Dendritic cell treated with granulocyte-macrophage colony-stimulating factor and Interleukin-4, amounts not matched to agents 40 ng/mL and 50 ng/mL, for 4 days (primary cell): Measurements from ENCODE around the gene PAK1IP1.
A peak's percentile ranks its signal among the peaks of the same experiment; 100 is the strongest.
"Not testable (repeated sequence)": the region's sequence is repeated elsewhere in the genome, so short reads cannot be mapped to it uniquely, and the experiment has no call there.

Experiments used
- H3K27ac Mint-ChIP-seq: one replicate; pipeline ENCODE4 v1.8.0; 2022; ENCODE audit warnings: mild to moderate bottlenecking, mixed read lengths
- H3K27me3 Mint-ChIP-seq: one replicate; pipeline ENCODE4 v1.8.0; 2022; ENCODE audit warnings: mild to moderate bottlenecking, mixed read lengths
- H3K36me3 Mint-ChIP-seq: one replicate; pipeline ENCODE4 v1.8.0; 2022; ENCODE audit warnings: low read depth, mixed read lengths
- H3K4me1 Mint-ChIP-seq: one replicate; pipeline ENCODE4 v1.8.0; 2022; ENCODE audit warnings: low read depth, mixed read lengths
- H3K4me3 Mint-ChIP-seq: one replicate; pipeline ENCODE4 v1.8.0; 2022; ENCODE audit warnings: mild to moderate bottlenecking, moderate library complexity, mixed read lengths
- H3K9me3 Mint-ChIP-seq: one replicate; pipeline ENCODE4 v1.8.0; 2022; ENCODE audit warnings: mixed read lengths
- intact Hi-C: fragments of 100-400 bp; cut with micrococcal nuclease; formaldehyde crosslinking; loops from one replicate; pipeline ENCODE4 v1.15.0; 2022

PAK1IP1 gene, protein sequence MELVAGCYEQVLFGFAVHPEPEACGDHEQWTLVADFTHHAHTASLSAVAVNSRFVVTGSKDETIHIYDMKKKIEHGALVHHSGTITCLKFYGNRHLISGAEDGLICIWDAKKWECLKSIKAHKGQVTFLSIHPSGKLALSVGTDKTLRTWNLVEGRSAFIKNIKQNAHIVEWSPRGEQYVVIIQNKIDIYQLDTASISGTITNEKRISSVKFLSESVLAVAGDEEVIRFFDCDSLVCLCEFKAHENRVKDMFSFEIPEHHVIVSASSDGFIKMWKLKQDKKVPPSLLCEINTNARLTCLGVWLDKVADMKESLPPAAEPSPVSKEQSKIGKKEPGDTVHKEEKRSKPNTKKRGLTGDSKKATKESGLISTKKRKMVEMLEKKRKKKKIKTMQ

DNA sequence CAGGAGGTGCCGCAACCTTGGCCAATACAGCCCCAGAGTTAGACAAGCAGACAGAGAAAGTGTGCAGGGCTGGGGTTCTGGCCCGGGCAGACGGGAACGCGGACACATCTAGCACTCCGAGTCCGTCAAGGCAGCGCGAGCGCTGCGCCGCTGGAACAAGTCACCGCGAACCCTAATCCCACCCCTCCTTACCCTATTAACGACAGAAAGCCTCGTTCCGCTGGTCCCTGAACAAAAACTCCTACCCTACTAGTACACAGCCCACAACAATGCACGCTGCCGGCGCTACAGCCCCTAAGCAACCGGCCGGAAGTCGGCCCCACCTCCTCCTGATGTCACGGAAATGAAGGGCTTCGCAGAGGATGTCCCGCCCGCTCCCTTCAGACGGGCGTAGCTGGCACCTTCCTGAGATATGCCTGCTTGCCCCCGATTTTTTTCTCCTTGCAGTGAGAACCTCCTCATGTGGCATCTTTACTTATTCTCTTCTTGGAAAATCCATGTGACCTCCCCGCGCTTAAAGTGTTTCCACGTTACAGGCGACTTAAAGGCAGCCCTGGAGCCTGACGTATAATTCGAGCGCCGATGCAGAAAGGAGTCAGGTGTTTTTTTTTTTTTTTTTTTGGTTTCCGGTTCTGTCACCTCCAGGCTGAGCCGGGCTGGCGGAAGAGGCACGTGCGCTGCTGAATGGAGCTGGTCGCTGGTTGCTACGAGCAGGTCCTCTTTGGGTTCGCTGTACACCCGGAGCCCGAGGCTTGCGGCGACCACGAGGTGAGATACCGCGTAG lies at the start of gene PAK1IP1, which contains the start of gene C6orf52:
PAK1IP1 (plus strand) TSS at position 671 of the 784 bp plus-strand sequence; CDS start at position 685, 14 bp downstream.
C6orf52 (minus strand) TSS at position 315 of the 784 bp plus-strand sequence. CDS start 7,066 bp downstream, outside the sequence.
- H3K36me3 Mint-ChIP-seq = peaks cover 38% of the 10 kb centered on the region
- H3K4me3 Mint-ChIP-seq = peak within 1 kb of the TSS; percentile 99
- peaks cover 41% of the 10 kb centered on the region for H3K4me1 Mint-ChIP-seq
- H3K9me3 Mint-ChIP-seq = no peaks in the 10 kb centered on the region
- no peaks in the 10 kb centered on the region for H3K27me3 Mint-ChIP-seq
- H3K27ac Mint-ChIP-seq = peak within 1 kb of the TSS; percentile 98
- intact Hi-C loops = loop anchor here (1.0 to 5.0 kb wide), 4 partner anchors 27 to 184 kb away; partner anchors contain the start of gene TMEM14B

- H3K4me3 Mint-ChIP-seq = peak overlapping the region; percentile 17
- intact Hi-C loops = no loop called here
- H3K9me3 Mint-ChIP-seq = no peaks in the 10 kb centered on the region
- peaks cover 11% of the 10 kb centered on the region for H3K4me1 Mint-ChIP-seq
- peak overlapping the region; percentile 50 for H3K27ac Mint-ChIP-seq
- H3K36me3 Mint-ChIP-seq = no peaks in the 10 kb centered on the region
- no peaks in the 10 kb centered on the region for H3K27me3 Mint-ChIP-seq
These were observed 39.2 kb upstream of the PAK1IP1 start for GRCh38 chr6:10655508-10656055.

- peak overlapping the region; percentile 69 for H3K4me3 Mint-ChIP-seq
- peak overlapping the region; percentile 69 for H3K27ac Mint-ChIP-seq
- H3K4me1 Mint-ChIP-seq = peaks cover 11% of the 10 kb centered on the region
- H3K27me3 Mint-ChIP-seq = no peaks in the 10 kb centered on the region
- no peaks in the 10 kb centered on the region for H3K36me3 Mint-ChIP-seq
- H3K9me3 Mint-ChIP-seq = no peaks in the 10 kb centered on the region
- intact Hi-C loops = no loop called here
These were observed 35.7 kb upstream of the PAK1IP1 start for GRCh38 chr6:10658910-10659698.

DNA sequence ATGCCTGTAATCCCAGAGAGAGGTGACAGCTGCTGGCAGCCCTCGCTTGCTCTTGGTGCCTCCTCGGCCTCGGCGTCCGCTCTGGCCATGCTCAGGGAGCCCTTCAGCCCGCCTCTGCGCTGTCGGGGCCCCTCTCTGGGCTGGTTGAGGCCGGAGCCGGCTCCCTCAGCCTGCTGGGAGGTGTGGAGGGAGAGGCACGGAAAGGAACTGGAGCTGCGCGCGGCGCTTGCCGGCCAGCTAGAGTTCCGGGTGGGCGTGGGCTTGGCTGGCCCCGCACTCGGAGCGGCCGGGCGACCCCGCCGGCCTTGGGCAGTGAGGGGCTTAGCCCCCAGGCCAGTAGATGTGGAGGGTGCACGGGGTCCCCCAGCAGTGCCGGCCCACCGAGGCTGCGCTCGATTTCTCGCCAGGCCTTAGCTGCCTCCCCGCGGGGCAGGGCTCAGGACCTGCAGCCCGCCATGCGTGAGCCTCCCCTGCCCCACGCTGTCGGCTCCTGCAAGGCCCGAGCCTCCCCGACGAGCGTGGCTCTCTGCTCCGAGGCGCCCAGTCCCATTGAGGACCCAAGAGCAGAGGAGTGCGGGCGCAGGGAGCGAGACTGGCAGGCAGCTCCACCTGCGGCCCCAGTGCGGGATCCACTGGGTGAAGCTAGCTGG lies 34.9 kb upstream of the PAK1IP1 start:
- Mint-ChIP-seq H3K27ac (peak overlapping the region; percentile 69), H3K9me3 (no peaks in the 10 kb centered on the region), H3K4me3 (peak overlapping the region; percentile 69), H3K36me3 (no peaks in the 10 kb centered on the region), H3K27me3 (no peaks in the 10 kb centered on the region), H3K4me1 (peaks cover 11% of the 10 kb centered on the region)
- intact Hi-C loops = no loop called here

DNA sequence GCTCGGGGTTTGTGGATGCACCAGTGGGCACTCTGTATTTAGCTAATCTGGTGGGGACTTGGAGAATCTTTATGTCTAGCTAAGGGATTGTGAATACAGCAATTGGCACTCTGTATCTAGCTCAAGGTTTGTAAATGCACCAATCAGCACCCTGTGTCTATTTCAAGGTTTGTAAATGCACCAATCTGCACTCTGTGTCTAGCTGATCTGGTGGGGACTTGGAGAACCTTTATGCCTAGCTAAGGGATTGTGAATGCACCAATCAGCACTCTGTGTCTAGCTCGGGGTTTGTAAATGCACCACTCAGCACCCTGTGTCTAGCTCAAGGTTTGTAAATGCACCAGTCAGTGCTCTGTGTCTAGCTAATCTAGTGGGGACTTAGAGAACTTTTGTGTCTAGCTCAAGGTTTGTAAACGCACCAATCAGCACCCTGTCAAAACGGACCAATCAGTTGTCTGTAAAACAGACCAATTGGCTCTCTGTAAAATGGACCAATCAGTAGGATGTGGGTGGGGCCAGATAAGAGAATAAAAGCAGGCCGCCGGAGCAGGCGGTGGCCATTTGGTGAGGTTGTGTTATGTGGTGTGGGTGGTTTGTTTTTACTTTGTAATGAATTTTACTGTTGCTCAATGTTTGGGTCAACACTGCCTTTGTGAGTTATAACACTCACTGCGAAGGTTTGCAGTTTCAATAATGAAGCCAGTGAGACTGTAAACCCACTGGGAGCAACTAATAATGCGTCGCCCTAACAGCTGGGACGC lies 34.2 kb upstream of the PAK1IP1 start:
- H3K27me3 Mint-ChIP-seq, intact Hi-C loops, H3K4me3 Mint-ChIP-seq, H3K4me1 Mint-ChIP-seq, H3K36me3 Mint-ChIP-seq, H3K9me3 Mint-ChIP-seq: not testable (repeated sequence)
- peak overlapping the region; percentile 69 for H3K27ac Mint-ChIP-seq

GRCh38 chr6:10662207-10662606 lies 32.6 kb upstream of the PAK1IP1 start:
- no peaks in the 10 kb centered on the region for H3K4me1 Mint-ChIP-seq
- H3K9me3 Mint-ChIP-seq = no peaks in the 10 kb centered on the region
- H3K27ac Mint-ChIP-seq = no peak overlapping the region
- peaks cover 4% of the 10 kb centered on the region for H3K27me3 Mint-ChIP-seq
- no peaks in the 10 kb centered on the region for H3K36me3 Mint-ChIP-seq
- no peak overlapping the region for H3K4me3 Mint-ChIP-seq
- intact Hi-C loops = no loop called here

- no peaks in the 10 kb centered on the region for H3K9me3 Mint-ChIP-seq
- H3K4me1 Mint-ChIP-seq = no peaks in the 10 kb centered on the region
- H3K36me3 Mint-ChIP-seq = no peaks in the 10 kb centered on the region
- H3K27ac Mint-ChIP-seq = no peak overlapping the region
- intact Hi-C loops = no loop called here
- H3K27me3 Mint-ChIP-seq = peaks cover 5% of the 10 kb centered on the region
- H3K4me3 Mint-ChIP-seq = no peak overlapping the region
These were observed 32.0 kb upstream of the PAK1IP1 start for GRCh38 chr6:10662742-10663141.

DNA sequence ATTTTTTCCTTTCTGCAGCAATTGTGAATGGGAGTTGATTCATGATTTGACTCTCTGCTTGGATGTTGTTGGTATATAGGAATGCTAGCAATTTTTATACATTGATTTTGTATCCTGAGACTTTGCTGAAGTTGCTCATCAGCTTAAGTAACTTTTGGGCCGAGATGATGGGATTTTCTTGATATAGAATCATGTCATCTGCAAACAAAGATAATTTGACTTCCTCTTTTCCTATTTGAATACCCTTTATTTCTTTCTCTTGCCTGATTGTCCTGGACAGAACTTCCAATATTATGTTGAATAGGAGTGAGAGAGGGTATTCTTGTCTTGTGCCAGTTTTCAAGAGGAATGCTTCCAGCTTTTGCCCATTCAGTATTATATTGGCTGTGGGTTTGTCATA lies 29.2 kb upstream of the PAK1IP1 start:
- H3K36me3 Mint-ChIP-seq, intact Hi-C loops, H3K4me1 Mint-ChIP-seq, H3K27ac Mint-ChIP-seq, H3K27me3 Mint-ChIP-seq, H3K4me3 Mint-ChIP-seq, H3K9me3 Mint-ChIP-seq: not testable (repeated sequence)

GRCh38 chr6:10668126-10668917 lies 26.4 kb upstream of the PAK1IP1 start:
- no peak overlapping the region for H3K27ac Mint-ChIP-seq

GRCh38 chr6:10676403-10676802 lies 18.4 kb upstream of the PAK1IP1 start:
- Mint-ChIP-seq H3K36me3 (no peaks in the 10 kb centered on the region), H3K27ac (no peak overlapping the region), H3K27me3 (no peaks in the 10 kb centered on the region), H3K9me3 (no peaks in the 10 kb centered on the region), H3K4me3 (no peak overlapping the region), H3K4me1 (no peaks in the 10 kb centered on the region)
- intact Hi-C loops = no loop called here

More at GRCh38 chr6:10668126-10668917, 26.4 kb upstream of the PAK1IP1 start:
- Mint-ChIP-seq H3K4me1 (no peaks in the 10 kb centered on the region), H3K27me3 (peaks cover 5% of the 10 kb centered on the region), H3K36me3 (no peaks in the 10 kb centered on the region), H3K4me3 (no peak overlapping the region), H3K9me3 (no peaks in the 10 kb centered on the region)
- intact Hi-C loops = no loop called here

- H3K36me3 Mint-ChIP-seq = no peaks in the 10 kb centered on the region
These were observed 16.3 kb upstream of the PAK1IP1 start for GRCh38 chr6:10678456-10678855.

DNA sequence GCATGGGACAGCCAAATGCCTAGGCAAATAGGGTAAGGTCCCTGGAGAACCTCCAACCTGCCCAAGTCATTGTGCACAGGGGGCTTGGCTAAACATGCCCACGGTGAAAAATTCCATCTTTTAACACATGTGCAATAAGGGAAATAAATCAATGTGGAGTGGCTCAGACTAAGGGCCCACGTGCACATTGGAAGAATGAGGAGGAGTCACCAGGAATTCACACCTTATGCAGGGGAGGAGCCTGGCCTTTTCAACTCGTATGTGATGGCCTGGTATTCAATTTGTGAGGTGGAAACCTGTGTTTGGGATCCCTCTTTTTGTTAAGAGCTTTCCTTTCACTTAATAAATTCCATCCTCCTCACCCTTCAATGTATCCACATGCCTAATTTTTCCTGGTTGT lies 13.0 kb upstream of the PAK1IP1 start:
- Mint-ChIP-seq H3K27me3 (no peaks in the 10 kb centered on the region), H3K36me3 (no peaks in the 10 kb centered on the region), H3K4me3 (no peak overlapping the region), H3K4me1 (peaks cover 7% of the 10 kb centered on the region), H3K27ac (no peak overlapping the region), H3K9me3 (no peaks in the 10 kb centered on the region)
- intact Hi-C loops = no loop called here

More at GRCh38 chr6:10678456-10678855, 16.3 kb upstream of the PAK1IP1 start:
- no peak overlapping the region for H3K4me3 Mint-ChIP-seq
- H3K9me3 Mint-ChIP-seq = no peaks in the 10 kb centered on the region
- intact Hi-C loops = no loop called here
- H3K4me1 Mint-ChIP-seq = no peaks in the 10 kb centered on the region
- no peaks in the 10 kb centered on the region for H3K27me3 Mint-ChIP-seq
- no peak overlapping the region for H3K27ac Mint-ChIP-seq
